GM12878 (cell line): ENCODE measurements around the gene TNFAIP2. TPM values are rescaled to one million over a fixed set of nuclear protein-coding genes. Genes with fewer than 3 reads are reported as not detected.

Experiments used
- ATAC-seq: fragments of 200-7000 bp; cut with Tn5 transposase; 3 replicates; pipeline ENCODE4 v1.9.1; 2020; ENCODE audit warnings: mild to moderate bottlenecking, moderate library complexity
- BruUV-seq: library from RNA; stranded (reverse); fragments of 400-500 nt; replicated peaks from 2 replicates; lab custom pipeline; 2021; lab: Mats Ljungman, UMichigan
- CTCF ChIA-PET: fragments of 300-600 bp; sonication (Branson Sonifier 250); formaldehyde crosslinking; extraction: SDS; loops from one replicate; lab custom pipeline; 2021; ENCODE audit warnings: inconsistent platforms; lab: Yijun Ruan, JAX
- POLR2A ChIA-PET: fragments of 350-600 bp; formaldehyde crosslinking; extraction: SDS; loops from one replicate; lab custom pipeline; 2021; ENCODE audit warnings: inconsistent platforms; lab: Charles Lee
- RAD21 ChIA-PET: fragments of 300-600 bp; sonication (Branson Sonifier 250); formaldehyde crosslinking; loops from one replicate; lab custom pipeline; 2023; ENCODE audit warnings: antibody characterized with exemption; ENCODE audit not compliant: unreplicated experiment; lab: Charles Lee
- SMC1A ChIA-PET: fragments of 300-600 bp; sonication (Branson Sonifier 250); formaldehyde crosslinking; loops from one replicate; lab custom pipeline; 2023; ENCODE audit not compliant: unreplicated experiment, uncharacterized antibody; lab: Charles Lee
- DNase-seq: peaks from one replicate; pipeline ENCODE4 v3.0.0-alpha.2; 2011; ENCODE audit warnings: low read depth, low spot score
- FAIRE-seq: peaks from 3 replicates; lab custom pipeline; 2011; peaks lifted over from hg19 to GRCh38; lab: Jason Lieb, UNC
- H2AFZ ChIP-seq: 2 replicates; pipeline ENCODE4 v1.6.0; 2011; ENCODE audit warnings: low read depth, low read length, control low read depth; ENCODE audit not compliant: control insufficient read depth
- H3K27ac ChIP-seq: 2 replicates; pipeline ENCODE4 v1.5.1; 2011; ENCODE audit warnings: control low read depth; ENCODE audit not compliant: control insufficient read depth, insufficient read depth
- H3K27me3 ChIP-seq, 2 experiments: replicated peaks in 1 of 2; 2 replicates each; pipeline versions ENCODE4 v1.6.0 to v1.6.1; 2011; ENCODE audit warnings: low read length in 1 of 2; ENCODE audit not compliant: control insufficient read depth in 2 of 2, insufficient read depth in 2 of 2
- H3K36me3 ChIP-seq, 2 experiments: 2 replicates each; pipeline ENCODE4 v1.5.1; 2011; ENCODE audit warnings: low read length in 1 of 2; ENCODE audit not compliant: control insufficient read depth in 2 of 2, insufficient read depth in 2 of 2
- H3K4me1 ChIP-seq: 2 replicates; pipeline ENCODE4 v1.6.1; 2011; ENCODE audit warnings: mild to moderate bottlenecking, low read length, moderate library complexity, mixed read lengths; ENCODE audit not compliant: control insufficient read depth, insufficient read depth
- H3K4me2 ChIP-seq: 2 replicates; pipeline ENCODE4 v1.6.0; 2011; ENCODE audit warnings: control low read depth; ENCODE audit not compliant: control insufficient read depth, insufficient read depth
- H3K4me3 ChIP-seq: fragments of 200-600 bp; sonication (generic); 2 replicates; pipeline ENCODE4 v1.5.1; 2016
- H3K79me2 ChIP-seq: 2 replicates; pipeline ENCODE4 v1.6.0; 2011; ENCODE audit warnings: low read length; ENCODE audit not compliant: control insufficient read depth, insufficient read depth
- H3K9ac ChIP-seq: 2 replicates; pipeline ENCODE4 v1.8.0; 2011; ENCODE audit warnings: low read length, control low read depth, mixed read lengths; ENCODE audit not compliant: control insufficient read depth, insufficient read depth
- H3K9me3 ChIP-seq: replicated peaks from 3 replicates; pipeline ENCODE4 v1.5.1; 2011; ENCODE audit warnings: mild to moderate bottlenecking, low read length; ENCODE audit not compliant: control insufficient read depth, insufficient read depth
- H4K20me1 ChIP-seq: 2 replicates; pipeline ENCODE4 v1.6.0; 2011; ENCODE audit not compliant: control insufficient read depth, insufficient read depth
- CHD1 ChIP-seq: IDR thresholded peaks from 2 replicates; pipeline ENCODE4 v1.6.1; 2012; ENCODE audit warnings: low read depth, low read length, improper control_type of control experiment
- CHD4 ChIP-seq: fragments of 200-600 bp; sonication (generic); IDR thresholded peaks from 2 replicates; pipeline ENCODE4 v1.6.1; 2016; ENCODE audit warnings: mild to moderate bottlenecking
- NBN ChIP-seq: fragments of 450-650 bp; IDR thresholded peaks from 2 replicates; pipeline ENCODE4 v1.6.1; 2016
- RB1 ChIP-seq: fragments of 450-650 bp; formaldehyde crosslinking; IDR thresholded peaks from 2 replicates; pipeline ENCODE4 v1.6.1; 2017; ENCODE audit warnings: mild to moderate bottlenecking, borderline replicate concordance
- SKIL ChIP-seq: fragments of 450-650 bp; IDR thresholded peaks from 2 replicates; pipeline ENCODE4 v1.6.1; 2017; ENCODE audit warnings: mild to moderate bottlenecking, low read depth, inconsistent platforms; ENCODE audit not compliant: poor library complexity, severe bottlenecking
- SP1 ChIP-seq: IDR thresholded peaks from one replicate; pipeline ENCODE4 v1.6.1; 2011; ENCODE audit warnings: low read depth, low read length
- WGBS: methylation state at CpG from one replicate; pipeline ENCODE4 v1.1.6; 2016; ENCODE audit warnings: low lambda C conversion rate; ENCODE audit not compliant: insufficient replicate concordance, insufficient coverage; ENCODE audit errors: missing lambda C conversion rate; 5-methylcytosine and 5-hydroxymethylcytosine counted together
- in situ Hi-C: fragments of 300-500 bp; cut with MboI; formaldehyde crosslinking; loops from 9 replicates; pipeline ENCODE4 v1.14.3; 2018; ENCODE audit warnings: mixed read lengths
- intact Hi-C: fragments of 100-400 bp; cut with micrococcal nuclease; formaldehyde crosslinking; loops from one replicate; pipeline ENCODE4 v1.14.2; 2022; ENCODE audit not compliant: unreplicated experiment
- polyA plus RNA-seq, 11 experiments: library from polyadenylated mRNA; depleted of rRNA in 4 of 11; unstranded in 6 of 11; stranded (reverse) in 5 of 11; fragments of >200 nt; fragmentation: Nextera tagmentation in 4 of 11; fragmentation: Illumina TruSeq in 1 of 11; extraction: Ambion mirVana in 4 of 11; extraction: Trizol in 1 of 11; gene quantifications; 1 replicate in 1 of 11; 2 replicates in 10 of 11; pipeline versions ENCODE4 v1.2.1 to v1.2.3, GENCODE V29; 2011 to 2016; ENCODE audit warnings: inconsistent platforms in 2 of 11, missing spikeins in 2 of 11, low read depth in 1 of 11
- total RNA-seq, 4 experiments: library from RNA; depleted of rRNA in 3 of 4; stranded (reverse); fragments of >200 nt in 3 of 4; fragmentation: Illumina TruSeq in 1 of 4; extraction: Trizol in 1 of 4; gene quantifications; 2 replicates each; pipeline versions ENCODE4 v1.2.1 to v1.2.3, GENCODE V29; 2013 to 2021
- TF ChIP-seq, protein P1 (sequence below): fragments of 450-650 bp; IDR thresholded peaks from 2 replicates; pipeline ENCODE4 v1.6.1; 2016; ENCODE audit warnings: mild to moderate bottlenecking, moderate library complexity, borderline replicate concordance
- TF ChIP-seq, protein P2 (sequence below): fragments of 450-650 bp; IDR thresholded peaks from 2 replicates; pipeline ENCODE4 v1.6.1; 2016; ENCODE audit warnings: mild to moderate bottlenecking
- TF ChIP-seq, protein P3 (sequence below): IDR thresholded peaks from 2 replicates; pipeline ENCODE4 v1.6.1; 2011; ENCODE audit warnings: low read depth, mild to moderate bottlenecking, low read length, moderate library complexity, borderline replicate concordance; ENCODE audit errors: extremely low read depth
- TF ChIP-seq, protein P4 (sequence below): fragments of 450-650 bp; formaldehyde crosslinking; IDR thresholded peaks from 2 replicates; pipeline ENCODE4 v1.4.0; 2020; ENCODE audit warnings: mild to moderate bottlenecking, moderate library complexity

The TNFAIP2 gene
- total and polyA plus RNA-seq, 10 of the 15 experiments (the other 5 are each of a cell fraction or from before 2014, with no cell fraction given), result 7.1 to 150 (median 74.5) TPM

GRCh38 chr14:103101257-103101962, 21.9 kb upstream of the TNFAIP2 start:
- in situ Hi-C loops, result no loop called here
- no peak for TF ChIP-seq RB1
- TF ChIP-seq, protein P1, sequence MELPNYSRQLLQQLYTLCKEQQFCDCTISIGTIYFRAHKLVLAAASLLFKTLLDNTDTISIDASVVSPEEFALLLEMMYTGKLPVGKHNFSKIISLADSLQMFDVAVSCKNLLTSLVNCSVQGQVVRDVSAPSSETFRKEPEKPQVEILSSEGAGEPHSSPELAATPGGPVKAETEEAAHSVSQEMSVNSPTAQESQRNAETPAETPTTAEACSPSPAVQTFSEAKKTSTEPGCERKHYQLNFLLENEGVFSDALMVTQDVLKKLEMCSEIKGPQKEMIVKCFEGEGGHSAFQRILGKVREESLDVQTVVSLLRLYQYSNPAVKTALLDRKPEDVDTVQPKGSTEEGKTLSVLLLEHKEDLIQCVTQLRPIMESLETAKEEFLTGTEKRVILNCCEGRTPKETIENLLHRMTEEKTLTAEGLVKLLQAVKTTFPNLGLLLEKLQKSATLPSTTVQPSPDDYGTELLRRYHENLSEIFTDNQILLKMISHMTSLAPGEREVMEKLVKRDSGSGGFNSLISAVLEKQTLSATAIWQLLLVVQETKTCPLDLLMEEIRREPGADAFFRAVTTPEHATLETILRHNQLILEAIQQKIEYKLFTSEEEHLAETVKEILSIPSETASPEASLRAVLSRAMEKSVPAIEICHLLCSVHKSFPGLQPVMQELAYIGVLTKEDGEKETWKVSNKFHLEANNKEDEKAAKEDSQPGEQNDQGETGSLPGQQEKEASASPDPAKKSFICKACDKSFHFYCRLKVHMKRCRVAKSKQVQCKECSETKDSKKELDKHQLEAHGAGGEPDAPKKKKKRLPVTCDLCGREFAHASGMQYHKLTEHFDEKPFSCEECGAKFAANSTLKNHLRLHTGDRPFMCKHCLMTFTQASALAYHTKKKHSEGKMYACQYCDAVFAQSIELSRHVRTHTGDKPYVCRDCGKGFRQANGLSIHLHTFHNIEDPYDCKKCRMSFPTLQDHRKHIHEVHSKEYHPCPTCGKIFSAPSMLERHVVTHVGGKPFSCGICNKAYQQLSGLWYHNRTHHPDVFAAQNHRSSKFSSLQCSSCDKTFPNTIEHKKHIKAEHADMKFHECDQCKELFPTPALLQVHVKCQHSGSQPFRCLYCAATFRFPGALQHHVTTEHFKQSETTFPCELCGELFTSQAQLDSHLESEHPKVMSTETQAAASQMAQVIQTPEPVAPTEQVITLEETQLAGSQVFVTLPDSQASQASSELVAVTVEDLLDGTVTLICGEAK, result no peak
- no peak for TF ChIP-seq SP1
- no peak for TF ChIP-seq CHD1
- no peak for TF ChIP-seq NBN
- TF ChIP-seq, protein P2, sequence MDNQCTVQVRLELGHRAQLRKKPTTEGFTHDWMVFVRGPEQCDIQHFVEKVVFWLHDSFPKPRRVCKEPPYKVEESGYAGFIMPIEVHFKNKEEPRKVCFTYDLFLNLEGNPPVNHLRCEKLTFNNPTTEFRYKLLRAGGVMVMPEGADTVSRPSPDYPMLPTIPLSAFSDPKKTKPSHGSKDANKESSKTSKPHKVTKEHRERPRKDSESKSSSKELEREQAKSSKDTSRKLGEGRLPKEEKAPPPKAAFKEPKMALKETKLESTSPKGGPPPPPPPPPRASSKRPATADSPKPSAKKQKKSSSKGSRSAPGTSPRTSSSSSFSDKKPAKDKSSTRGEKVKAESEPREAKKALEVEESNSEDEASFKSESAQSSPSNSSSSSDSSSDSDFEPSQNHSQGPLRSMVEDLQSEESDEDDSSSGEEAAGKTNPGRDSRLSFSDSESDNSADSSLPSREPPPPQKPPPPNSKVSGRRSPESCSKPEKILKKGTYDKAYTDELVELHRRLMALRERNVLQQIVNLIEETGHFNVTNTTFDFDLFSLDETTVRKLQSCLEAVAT, result no peak
- TF ChIP-seq, protein P3, sequence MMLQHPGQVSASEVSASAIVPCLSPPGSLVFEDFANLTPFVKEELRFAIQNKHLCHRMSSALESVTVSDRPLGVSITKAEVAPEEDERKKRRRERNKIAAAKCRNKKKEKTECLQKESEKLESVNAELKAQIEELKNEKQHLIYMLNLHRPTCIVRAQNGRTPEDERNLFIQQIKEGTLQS, result no peak
- TF ChIP-seq, protein P4, sequence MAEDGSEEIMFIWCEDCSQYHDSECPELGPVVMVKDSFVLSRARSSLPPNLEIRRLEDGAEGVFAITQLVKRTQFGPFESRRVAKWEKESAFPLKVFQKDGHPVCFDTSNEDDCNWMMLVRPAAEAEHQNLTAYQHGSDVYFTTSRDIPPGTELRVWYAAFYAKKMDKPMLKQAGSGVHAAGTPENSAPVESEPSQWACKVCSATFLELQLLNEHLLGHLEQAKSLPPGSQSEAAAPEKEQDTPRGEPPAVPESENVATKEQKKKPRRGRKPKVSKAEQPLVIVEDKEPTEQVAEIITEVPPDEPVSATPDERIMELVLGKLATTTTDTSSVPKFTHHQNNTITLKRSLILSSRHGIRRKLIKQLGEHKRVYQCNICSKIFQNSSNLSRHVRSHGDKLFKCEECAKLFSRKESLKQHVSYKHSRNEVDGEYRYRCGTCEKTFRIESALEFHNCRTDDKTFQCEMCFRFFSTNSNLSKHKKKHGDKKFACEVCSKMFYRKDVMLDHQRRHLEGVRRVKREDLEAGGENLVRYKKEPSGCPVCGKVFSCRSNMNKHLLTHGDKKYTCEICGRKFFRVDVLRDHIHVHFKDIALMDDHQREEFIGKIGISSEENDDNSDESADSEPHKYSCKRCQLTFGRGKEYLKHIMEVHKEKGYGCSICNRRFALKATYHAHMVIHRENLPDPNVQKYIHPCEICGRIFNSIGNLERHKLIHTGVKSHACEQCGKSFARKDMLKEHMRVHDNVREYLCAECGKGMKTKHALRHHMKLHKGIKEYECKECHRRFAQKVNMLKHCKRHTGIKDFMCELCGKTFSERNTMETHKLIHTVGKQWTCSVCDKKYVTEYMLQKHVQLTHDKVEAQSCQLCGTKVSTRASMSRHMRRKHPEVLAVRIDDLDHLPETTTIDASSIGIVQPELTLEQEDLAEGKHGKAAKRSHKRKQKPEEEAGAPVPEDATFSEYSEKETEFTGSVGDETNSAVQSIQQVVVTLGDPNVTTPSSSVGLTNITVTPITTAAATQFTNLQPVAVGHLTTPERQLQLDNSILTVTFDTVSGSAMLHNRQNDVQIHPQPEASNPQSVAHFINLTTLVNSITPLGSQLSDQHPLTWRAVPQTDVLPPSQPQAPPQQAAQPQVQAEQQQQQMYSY (CRISPR knock-in tag), result no peak
- TF ChIP-seq CHD4, result no peak
- no peak for TF ChIP-seq SKIL

More at GRCh38 chr14:103101257-103101962, 21.9 kb upstream of the TNFAIP2 start:
- no peak overlapping the region for H3K27ac ChIP-seq
- H3K9me3 ChIP-seq, result no peaks in the 10 kb centered on the region
- BruUV-seq, result no TSS peak
- H4K20me1 ChIP-seq, result no peaks in the 10 kb centered on the region
- ChIA-PET SMC1A (interaction anchor here (0.6 to 1.4 kb wide), 5 partner anchors 12 to 193 kb away, joined by 3 to 6 read pairs (median 3); no protein-coding TSS in a partner anchor), CTCF (interaction anchor here (0.6 to 2.5 kb wide), 8 partner anchors 27 to 407 kb away, joined by 3 to 23 read pairs (median 6); no protein-coding TSS in a partner anchor), POLR2A (interaction anchor here (1.2 kb wide), 1 partner anchor 40 kb away, joined by 6 read pairs; no protein-coding TSS in a partner anchor), RAD21 (interaction anchor here (1.6 to 3.2 kb wide), 3 partner anchors 27 to 41 kb away, joined by 7 to 14 read pairs (median 7); no protein-coding TSS in a partner anchor)
- ATAC-seq, result no peak
- no peak overlapping the region for H3K4me3 ChIP-seq
- WGBS, result 86% methylated on average over 11 of the region's 11 CpGs
- no peaks in the 10 kb centered on the region for H3K36me3 ChIP-seq
- no peak overlapping the region for H3K9ac ChIP-seq
- peak overlapping the region; percentile 75 for H3K4me2 ChIP-seq
- DNase-seq, result no peak
- H3K27me3 ChIP-seq, result peaks cover 5 to 11% of the 10 kb centered on the region in 2 experiments; a peak in 2 of 4 replicates
- peaks cover 29% of the 10 kb centered on the region for H3K4me1 ChIP-seq
- no peak overlapping the region for H2AFZ ChIP-seq
- intact Hi-C loops, result no loop called here
- no peak for FAIRE-seq
- H3K79me2 ChIP-seq, result no peaks in the 10 kb centered on the region
